ENCODE results near the gene MAP1LC3B.
"Not testable (repeated sequence)": the region's sequence is repeated elsewhere in the genome, so short reads cannot be mapped to it uniquely, and the experiment has no call there.

The MAP1LC3B gene

DNA sequence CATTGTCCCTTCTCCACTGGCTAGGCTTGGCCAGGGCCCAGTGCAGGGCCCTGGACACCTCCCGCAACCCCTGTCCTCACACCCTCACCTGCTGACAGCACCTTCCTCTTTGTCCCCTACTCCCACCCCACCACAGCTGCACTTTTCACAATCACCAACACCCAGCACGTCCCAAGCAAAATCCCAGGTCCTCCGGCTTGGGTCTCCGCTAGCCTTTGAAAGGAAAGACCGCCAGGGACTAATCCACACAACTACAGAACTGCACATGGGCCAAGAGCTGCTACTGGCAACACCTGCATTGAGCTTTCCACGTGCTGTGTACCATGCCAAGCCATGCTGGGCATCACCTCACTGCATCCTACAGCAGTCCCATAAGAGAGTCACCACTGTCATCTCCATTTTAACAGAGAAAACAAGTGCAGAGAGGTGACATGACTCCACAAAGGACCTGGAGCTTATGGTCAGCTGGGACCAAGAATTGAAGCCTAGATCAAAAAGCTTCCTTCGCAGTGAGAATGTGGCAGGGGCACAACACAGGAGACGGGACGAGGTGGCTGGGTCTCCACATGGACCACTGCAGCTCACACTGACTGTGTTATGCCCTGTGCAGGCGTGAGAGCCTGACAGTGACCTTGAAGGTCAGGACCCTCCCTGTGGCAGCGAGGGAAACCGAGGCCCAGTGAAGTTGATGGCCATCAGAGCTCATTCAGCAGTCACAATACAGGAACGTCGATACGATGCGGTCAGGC, 31.1 kb upstream of the MAP1LC3B start:
- no peak for DNase-seq (ENCODE audit: low read depth in 3 of 3, low spot score in 1 of 3)

DNA sequence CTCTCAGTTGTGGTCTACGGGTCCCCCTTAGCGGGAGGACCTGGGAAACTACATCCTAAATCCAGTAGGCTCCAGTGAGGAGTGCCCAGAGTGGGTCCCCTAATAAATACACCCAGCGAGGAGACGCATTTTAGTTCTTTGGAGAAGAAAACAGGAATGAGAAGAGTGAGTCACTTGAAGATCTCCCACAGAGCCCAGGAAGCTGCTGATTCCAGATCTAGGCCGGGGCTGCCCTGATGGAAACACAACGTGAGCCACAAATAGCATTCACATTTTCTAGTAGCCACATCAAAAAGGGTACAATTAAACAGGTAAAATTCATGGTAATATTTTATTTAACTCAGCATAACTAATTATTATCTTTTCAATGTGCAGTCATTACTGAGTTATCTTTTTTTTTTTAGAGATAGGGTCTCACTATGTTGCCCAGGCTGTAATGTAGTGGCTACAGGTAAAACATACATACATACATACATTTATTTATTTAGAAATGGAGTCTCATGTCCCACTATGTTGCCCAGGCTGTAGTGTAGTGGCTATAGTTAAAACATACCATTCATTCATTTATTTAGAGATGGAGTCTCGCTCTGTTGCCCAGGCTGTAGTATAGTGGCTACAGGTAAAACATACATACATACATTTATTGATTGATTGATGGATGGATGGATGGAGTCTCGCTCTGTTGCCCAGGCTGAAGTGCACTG, 30.1 kb upstream of the MAP1LC3B start:
- DNase-seq (ENCODE audit: low read depth in 3 of 3, low spot score in 1 of 3): no peak

DNA sequence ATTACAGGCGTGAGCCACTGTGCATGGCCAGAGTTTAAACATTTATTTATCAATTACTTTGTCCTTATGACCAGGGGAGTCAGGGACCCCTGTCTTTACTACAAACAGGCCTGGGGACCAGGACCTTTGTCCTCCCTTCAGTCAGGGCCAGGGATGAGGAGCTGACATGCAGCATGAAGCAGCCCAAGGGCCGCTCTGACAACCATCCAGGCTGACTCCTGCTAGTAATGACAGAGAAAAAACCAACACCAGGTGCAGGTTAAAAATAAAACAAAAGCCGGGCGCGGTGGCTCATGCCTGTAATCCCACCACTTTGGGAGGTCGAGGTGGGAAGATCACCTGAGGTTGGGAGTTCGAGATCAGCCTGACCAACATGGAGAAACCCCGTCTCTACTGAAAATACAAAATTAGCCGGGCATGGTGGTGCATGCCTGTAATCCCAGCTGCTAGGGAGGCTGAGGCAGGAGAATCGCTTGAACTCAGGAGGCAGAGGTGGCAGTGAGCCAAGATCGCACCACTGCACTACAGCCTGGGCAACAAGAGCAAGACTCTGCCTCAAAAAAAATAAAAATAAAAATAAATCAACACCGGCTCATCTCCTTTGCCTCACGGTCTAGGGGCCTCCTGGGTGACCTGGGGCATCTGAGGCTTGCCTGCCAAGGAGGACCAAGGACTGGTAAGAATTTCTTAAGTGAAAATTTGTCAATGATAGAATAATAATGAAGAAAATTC, 29.1 kb upstream of the MAP1LC3B start:
- DNase-seq (ENCODE audit: low read depth in 3 of 3, low spot score in 1 of 3): not testable (repeated sequence)

DNA sequence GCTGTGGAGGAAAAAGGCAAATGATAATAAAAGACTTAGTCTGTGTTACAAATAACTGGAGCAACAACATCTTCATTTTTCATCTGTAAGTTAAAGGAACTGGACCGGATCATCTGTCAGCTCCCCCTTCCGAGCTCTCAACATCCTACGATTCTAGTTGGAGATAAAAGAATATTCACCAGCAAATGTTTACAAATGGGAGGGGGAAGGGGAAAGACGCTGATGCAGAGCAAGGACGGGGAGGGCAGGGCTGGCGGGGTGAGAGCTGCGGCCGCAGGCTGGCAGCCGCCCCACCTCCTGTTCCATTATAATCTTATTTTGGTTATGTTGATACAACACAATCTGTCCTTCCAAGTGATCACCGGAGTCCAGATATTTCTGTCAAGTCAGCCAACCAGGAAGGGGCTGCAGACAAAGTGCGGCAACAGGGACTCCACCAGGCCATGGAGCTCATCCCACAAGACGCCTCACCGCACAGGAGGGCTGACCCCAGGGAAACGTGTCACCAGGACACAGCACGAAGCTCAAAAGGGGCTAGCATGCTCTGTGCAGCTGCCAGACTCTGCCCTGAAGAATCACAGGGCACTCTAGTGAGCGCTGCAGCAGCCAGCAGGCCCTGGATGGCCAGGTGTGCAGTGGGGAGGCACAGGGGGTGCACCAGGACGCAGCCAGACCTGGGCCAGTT, 28.2 kb upstream of the MAP1LC3B start:
- no peak for DNase-seq (ENCODE audit: low read depth in 3 of 3, low spot score in 1 of 3)

DNA sequence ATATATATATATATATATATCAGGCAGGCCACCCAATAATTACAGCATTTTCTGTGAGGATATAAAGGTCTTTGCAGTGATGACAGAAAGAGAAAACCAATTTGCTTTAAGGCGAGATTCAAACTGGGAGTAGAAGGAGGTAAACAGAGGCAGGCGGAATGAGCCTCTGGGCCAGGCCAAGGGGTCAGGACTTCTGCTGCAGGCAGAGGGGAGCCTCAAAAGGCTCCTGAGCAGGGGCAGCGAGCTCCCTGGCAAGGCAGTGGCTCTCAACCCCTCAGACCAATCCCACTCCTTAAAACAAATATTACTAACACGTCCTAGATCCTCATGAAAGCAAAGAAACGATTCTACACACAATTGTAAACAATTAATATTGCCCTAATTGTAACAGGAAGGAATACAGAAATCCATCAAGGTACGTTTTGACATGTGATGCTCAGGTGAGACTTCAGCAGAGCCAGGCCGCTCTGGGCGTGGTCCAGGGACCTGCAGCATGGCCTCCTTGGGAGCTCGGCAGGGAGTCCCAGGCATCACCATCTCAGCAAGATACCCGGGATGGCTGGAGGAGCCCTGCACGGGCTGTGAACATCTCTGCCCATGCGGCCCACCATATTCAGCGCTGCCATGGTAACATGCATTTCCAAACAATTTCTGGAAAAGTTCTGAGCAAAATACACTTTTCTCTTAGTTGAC, 27.0 kb upstream of the MAP1LC3B start:
- DNase-seq (ENCODE audit: low read depth in 3 of 3, low spot score in 1 of 3): no peak

DNA sequence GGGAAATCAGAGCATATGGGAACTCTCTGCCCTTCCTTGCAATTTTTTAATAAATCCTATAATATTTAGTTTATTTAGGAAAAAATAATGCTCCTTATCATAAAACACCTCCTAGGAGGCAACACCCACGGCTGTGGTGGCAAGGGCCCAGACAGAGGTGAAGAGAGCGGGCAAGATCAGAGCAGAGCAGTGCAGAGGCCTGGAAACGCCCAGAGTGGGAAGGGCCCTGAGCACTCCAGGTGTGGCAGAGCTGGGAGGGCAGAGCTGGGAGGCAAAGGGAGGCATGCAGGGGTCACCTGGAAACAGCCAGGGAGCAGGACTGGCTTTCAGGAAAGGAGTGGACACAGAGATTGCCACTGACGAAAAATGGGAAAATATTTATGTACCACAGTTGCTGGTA, 25.8 kb upstream of the MAP1LC3B start:
- no peak for DNase-seq (ENCODE audit: low read depth in 3 of 3, low spot score in 1 of 3)

DNA sequence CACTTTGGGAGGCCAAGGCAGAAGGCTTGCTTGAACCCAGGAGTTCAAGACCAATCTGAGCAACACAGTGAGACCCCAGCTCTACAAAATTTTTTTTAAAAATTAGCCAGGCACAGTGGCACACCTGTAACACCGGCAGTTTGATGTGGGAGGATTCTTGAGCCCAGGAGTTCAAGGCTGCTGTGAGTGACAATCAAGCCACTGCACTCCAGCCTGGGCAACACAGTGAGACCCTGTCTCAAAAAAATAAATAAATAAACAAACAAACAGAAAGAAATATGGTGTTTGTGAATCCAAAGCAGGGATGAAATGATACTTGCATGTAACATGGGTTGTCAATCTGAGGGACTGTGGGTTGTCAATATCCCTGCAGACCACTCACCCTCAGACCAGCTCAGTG, 25.2 kb upstream of the MAP1LC3B start:
- DNase-seq (ENCODE audit: low read depth in 3 of 3, low spot score in 1 of 3): no peak

DNA sequence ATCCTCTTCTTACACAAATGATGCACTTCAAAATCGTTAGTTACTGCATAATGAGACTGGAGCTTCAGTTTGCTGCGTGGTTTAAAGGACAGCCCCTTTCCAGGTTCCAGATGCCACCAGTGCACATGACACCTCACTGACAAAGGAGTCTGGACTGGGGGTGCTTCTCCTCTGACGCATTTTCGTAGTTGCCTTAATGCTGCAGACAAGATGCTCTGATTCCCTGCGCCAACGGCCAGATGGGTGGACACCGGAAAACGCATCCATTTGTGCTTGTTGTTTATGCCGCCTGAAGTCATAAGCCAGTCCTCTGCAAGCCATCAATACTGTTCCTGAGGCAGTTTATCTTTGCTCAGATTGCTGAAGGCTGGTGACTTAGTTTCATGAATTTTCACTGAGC, 24.6 kb upstream of the MAP1LC3B start:
- no peak for DNase-seq (ENCODE audit: low read depth in 3 of 3, low spot score in 1 of 3)

DNA sequence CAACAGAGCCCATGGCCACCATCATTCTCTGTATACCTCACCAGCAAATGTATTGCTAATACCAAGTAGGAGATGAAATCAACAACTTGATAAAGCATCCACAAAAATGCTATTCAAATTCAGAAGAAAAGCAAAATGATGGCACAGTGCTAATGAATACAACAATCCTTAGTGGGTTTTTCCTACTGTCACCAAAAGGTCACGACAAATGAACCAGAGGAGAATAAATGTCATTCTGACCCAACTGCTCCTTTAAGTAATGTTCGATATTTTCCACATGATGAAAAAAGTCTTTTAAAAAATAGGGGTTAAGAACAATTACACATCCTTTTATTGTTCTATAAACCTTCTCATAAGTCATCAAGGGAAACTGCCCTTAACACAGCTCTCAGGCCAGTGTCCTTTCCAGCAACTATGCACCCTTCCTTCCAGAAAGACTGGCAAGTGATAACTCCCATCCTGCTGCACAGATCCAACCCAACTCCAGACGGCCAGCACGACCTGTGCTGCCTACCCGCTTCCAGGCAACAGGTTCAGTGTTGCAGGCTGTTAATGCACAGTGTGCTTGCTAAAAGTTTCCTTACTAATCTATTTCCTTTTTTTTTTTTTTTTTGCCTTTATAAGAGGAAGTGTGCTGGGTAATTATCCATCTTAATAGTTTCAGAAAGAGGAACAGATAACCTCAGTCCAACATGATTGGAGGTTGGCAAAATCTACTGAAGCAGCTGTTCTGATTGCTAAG, 23.9 kb upstream of the MAP1LC3B start:
- no peak for DNase-seq (ENCODE audit: low read depth in 3 of 3, low spot score in 1 of 3)

DNA sequence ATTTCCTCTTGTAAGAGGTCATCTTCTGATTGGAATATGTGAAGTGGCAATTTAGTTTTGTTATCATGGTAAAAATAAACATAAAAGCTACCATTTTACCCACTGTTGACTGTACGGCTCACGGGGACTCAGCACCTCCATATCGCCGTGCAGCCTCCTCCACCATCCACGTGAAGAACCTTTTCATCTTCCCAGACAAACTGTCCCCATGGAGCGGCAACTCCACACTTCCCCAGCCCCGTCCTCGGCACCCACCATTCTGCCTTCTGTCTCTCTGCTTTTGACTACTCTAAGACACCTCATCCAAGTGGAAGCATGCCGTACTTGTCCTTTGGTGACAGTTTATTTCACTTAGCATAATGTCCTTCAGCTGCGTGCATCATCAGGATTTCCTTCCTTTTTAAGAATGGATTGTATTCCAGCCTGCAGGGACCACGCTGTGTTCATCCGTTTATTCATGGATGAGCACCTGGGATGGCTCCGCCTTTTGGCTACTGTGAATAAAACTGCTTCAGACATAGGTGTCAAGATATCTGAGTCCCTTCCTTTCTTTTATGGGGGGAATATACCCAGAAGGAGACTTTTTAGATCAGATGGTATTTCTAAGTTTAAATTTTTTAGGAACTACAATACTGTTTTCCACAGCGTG, 22.9 kb upstream of the MAP1LC3B start:
- DNase-seq (ENCODE audit: low read depth in 3 of 3, low spot score in 1 of 3): no peak

DNA sequence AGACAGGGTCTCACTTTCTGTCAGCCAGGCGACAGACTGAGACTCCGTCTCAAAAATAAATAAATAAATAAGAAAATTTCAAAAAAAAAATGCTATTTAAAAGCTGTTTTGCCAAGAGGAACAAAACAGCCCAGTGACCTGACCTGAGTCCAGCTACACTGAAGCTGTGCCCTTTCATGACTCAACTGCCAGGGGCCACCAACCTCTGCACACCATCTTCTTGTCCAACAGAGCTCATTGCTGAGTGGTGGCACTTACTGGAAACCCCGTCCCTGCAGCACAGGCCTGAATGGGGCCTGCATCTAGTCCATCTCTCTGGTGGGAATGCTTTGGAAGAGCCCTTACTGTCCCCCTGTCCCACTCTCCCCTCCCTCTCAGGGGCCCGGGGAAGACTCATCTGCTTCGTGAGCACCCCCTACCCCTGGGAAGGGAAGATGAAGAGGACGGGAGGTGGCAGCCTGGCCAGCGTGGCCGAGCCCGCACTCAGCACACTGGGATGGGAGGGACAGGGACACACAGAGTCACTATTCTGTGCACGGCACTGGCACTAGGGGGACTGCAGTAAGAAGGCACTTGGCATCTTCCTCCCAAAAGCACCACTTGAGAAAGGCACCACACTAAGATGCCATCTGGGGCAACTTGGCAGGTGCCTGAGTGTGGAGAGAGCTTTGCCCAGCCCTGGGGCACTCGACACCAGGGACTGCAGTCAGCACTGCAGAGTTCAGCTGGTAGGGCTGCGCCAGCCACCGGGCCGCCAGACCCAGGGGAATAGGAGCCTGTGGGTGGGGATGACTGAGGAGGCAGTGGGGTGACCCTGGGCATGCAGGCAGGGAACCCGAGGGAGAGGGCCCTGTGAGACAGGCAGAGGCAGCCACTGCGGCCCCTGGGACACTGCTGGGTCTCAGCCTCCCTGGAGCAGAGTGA, 22.1 kb upstream of the MAP1LC3B start:
- DNase-seq (ENCODE audit: low read depth in 3 of 3, low spot score in 1 of 3): no peak

DNA sequence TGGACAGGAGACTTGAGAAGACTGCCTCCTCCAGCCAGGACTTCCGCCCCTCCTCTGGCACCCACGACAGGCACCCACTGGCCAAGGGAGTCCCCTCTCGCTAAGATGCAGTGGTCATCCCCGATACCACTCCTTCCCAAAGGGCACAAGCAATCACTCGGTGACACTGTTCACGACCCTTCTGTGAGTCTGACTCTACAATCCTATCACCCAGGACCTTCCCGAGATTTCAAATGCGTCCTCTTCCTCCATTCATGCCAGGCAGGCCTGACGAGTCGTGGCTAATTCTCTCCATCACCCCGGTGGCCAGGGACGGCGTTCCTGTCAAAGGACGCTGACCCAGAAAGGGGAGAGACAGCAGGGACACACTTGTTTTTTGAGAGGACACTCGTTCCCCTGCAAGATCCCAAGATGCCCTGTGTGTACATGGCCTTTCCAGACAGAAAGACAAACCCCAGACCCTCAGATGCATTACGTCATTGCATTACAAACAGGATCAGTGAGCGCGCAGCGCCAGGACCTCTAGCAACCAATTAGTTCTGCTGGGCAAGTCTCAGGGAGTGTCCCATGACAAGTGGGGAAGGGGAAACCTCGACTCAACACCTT, 20.8 kb upstream of the MAP1LC3B start:
- DNase-seq (ENCODE audit: low read depth in 3 of 3, low spot score in 1 of 3): no peak

DNA sequence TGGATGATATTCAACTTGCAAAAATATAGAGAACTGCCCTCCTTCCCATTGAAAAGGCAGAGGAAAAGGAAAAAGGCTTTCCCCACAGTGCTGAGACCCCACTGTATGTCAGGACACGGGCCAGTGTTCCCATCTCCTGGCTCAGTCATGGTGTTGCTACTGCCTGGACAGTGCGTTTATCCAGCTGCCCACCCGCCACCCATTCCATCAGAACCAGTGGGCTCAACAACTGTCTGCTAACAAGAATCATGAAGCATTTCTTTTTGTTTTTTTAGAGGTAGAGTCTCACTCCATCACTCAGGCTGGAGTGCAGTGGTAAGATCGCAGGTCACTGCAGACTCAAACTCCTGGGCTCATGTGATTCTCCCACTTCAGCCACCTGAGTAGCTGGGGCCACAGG, 19.8 kb upstream of the MAP1LC3B start:
- no peak for DNase-seq (ENCODE audit: low read depth in 3 of 3, low spot score in 1 of 3)

DNA sequence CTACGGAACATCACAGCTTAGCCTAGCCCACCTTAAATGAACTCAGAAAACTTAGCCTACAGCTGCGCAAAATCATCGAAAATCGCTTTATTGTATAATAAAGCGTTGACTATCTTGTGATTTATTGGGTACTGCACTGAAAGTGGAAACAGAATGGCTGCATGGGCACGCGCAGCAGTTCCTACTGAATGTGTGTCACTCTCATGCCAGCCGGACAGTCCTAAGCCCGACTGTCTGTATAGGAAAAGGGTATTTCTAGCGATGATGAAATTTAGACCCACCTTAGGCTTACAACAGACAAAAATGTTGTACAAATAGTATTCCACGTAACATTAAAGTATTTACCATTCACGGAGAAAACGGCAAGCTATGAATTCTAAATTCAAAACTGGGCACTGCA, 17.8 kb upstream of the MAP1LC3B start:
- no peak for DNase-seq (ENCODE audit: low read depth in 3 of 3, low spot score in 1 of 3)

DNA sequence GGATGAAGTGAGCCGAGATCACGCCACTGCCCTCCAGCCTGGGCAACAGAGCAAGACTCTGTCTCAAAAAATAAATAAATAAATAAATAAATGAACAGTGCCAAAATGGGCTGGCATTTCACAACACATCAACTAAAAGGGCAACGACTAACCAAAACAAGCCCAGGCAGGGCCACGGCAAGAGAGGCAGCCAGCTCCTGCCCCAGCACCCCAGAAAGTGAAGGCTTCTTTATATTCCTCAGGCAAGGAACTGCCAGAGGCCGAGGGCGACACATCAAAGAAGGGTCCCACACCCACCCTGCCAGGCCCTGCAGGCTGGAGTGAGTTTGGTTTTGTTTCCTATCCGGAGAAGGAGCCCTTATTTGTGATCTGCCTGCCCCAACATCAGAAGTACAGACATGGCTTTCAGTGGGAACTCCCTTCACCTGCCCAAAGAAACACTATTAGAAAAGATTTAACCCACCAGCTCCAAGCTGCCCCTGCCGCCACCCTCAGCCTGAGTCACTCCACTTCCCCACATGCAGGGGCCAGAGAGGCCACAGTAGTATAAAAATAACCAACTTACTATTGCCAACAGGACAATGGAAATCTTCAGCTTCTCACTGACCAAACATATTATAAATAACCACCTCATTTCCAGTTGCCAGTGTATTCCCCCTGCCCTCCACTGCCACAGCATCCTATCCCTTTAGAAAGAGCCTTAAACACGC, 16.6 kb upstream of the MAP1LC3B start:
- no peak for DNase-seq (ENCODE audit: low read depth in 3 of 3, low spot score in 1 of 3)

DNA sequence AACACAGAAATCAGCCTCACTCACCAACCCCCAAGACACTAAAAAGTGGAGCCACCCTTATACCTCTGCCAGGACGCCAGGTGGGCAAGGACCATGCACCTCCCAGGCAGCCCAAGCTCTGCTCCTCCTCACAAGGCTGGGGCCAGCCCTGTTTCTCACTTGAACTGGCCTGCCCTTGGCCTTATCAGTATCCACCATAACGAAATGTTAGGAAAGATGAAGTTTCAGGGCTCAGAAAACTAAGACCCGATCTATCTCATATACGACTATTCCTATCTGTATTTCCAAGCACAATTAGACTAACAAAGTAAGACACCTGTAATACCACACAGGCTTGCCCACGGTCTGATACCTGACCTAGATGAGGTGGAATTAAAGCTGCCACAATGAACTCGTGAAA, 15.5 kb upstream of the MAP1LC3B start:
- no peak for DNase-seq (ENCODE audit: low read depth in 3 of 3, low spot score in 1 of 3)

DNA sequence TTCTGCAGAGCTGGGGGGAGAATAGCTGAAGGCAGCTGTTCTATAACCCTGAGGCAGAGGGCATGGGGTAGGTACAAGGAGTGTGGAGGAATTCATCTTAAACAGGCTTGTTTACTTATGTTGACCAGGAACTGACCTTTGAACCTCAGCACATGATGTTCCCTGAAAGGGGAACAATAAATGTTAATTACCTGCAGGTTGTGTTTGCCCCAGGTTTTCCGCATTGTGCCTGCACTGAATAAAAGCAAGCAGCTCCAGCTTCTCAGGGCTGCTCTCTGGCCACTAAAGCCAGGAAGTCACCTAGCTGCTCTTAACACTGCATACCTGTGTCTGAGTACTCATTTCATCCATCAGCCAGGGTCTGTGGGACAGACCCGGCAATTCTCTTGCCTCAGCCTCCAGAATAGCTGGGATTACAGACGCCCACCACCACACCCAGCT, 12.8 kb upstream of the MAP1LC3B start:
- not testable (repeated sequence) for DNase-seq (ENCODE audit: low read depth in 3 of 3, low spot score in 1 of 3)

DNA sequence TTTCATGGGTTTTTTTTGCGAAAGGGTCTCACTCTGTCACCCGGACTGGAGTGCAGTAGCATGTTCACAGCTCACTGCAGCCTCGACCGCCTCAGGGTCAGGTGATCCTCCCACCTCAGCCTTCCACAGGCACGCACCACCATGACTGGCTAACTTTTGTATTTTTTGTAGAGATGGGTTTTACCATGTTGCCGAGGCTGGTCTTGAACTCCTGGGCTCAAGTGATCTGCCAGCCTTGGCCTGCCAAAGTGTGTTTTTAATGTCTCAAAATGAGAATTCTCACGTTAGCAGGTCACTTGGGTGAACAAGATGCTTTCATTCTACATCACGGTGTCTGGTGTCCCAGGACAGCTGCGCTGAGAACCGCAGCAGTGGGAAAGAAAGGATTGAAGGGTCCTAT, 11.7 kb upstream of the MAP1LC3B start:
- no peak for DNase-seq (ENCODE audit: low read depth in 3 of 3, low spot score in 1 of 3)
